Right lung (tissue), 5 donors: ENCODE measurements around the gene NEAT1. TPM values are rescaled to one million over a fixed set of nuclear protein-coding genes. Genes with fewer than 3 reads are reported as not detected.

ENCODE experiments used
- DNase-seq, 2 donors: peaks; one replicate each; pipeline ENCODE4 v3.0.0-alpha.2; 2013
- polyA plus RNA-seq, 5 donors: library from polyadenylated mRNA; unstranded; fragments of 120-200 nt; gene quantifications; one replicate each; pipeline versions ENCODE4 v1.2.1 to v1.2.3, GENCODE V29; 2013; ENCODE audit warnings: inconsistent platforms in 1 of 5, low replicate concordance in 1 of 5; ENCODE audit not compliant: insufficient read length in 5 of 5, insufficient read depth in 1 of 5

NEAT1 gene
- polyA plus RNA-seq, 5 donors: 119 to 179 (median 132) TPM

DNA sequence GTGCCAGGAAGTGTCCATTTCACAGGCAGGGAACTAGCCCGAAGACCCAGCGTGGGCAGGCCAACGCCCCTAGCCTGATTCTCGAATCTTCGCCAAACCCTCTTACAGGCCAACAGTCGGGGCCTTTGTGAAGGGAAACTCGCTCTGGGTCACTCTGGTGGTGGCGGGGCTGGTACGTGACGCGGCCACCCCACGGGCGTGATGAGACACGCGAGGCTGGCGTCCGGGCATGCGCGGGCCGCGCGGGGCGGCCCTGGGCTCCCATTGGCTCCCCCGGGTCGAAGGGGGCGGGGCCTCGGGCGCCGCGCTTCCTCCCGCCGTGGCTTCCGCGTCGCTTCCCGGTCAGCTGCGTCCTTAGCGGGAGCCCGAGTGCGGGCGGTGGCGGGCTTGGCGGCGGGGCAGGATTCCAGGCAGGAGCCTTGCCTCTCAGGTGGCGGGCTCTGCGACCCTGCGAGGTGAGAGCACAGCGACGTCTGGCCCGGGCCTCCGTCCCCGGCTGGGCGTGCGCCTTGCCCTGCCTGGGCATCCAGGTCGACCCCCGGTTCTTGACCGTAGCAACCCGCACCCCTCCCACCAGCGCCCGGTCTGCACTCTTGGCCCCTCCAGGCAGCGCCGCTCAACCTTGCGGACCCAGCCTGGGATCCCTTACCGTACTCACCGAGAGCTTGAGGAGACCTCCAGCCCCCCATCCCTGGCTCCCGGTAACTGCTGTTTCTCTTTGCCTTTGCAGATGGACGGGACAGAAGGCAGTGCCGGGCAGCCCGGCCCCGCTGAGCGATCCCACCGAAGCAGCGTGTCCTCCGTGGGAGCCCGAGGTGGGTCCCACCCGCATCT lies 36.1 kb upstream of the NEAT1 start, which contains the start of gene FRMD8:
Gene FRMD8 (plus strand): TSS at position 331 of the 834 bp plus-strand sequence. CDS start 400 bp downstream, at position 731.
- peak; percentile 86 for DNase-seq

DNA sequence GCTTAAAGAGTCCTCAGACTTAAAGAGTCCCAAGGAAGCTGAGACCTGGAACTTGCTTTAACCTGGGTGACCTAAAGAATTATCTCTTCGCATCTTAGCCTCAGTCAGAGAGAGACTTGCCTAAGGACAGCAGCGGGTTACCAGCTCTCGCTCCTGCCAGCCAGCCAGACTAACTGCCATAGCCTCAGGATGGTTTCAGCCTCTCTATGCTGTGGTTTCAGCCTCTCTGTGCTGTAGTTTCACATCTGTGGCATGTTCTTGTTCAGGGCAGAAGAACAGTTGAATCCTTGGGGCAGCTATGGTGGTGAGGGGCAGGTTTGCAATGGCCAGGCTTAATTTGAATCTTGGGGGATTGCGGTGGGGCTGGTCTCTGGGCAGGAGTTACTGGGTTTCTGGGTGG lies 33.9 kb upstream of the NEAT1 start:
- no peak for DNase-seq

DNA sequence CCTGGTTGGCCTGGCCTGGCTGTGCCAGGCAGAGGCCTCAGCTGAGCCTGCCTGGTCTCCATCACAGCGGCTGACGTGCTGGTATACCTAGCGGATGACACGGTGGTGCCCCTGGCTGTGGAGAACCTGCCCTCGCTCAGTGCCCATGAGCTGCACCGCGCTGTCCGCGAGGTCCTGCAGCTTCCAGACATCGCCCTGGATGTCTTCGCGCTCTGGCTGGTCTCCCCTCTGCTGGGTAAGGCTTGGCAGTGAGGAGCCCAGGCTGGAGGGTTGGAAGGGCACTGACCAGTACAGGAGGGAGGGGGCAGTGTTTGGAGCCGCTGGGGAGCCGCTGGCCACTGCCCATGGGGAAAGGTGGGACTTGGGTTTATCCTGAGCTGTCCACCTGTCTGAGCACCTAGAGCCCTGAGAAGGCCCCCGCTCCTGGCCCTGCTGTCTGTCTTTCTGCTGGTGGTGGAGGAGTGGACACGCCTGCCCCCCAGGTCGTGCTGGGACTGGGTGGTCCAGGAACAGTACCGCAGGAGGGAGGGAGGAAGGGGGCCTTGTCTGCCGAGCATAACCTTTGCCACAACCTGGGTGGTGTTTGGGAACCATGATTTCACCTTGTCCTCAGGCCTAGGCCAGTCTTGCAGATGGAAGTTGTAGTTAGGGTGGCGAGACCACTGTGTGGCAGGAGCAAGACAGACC lies 33.2 kb upstream of the NEAT1 start:
- no peak for DNase-seq

DNA sequence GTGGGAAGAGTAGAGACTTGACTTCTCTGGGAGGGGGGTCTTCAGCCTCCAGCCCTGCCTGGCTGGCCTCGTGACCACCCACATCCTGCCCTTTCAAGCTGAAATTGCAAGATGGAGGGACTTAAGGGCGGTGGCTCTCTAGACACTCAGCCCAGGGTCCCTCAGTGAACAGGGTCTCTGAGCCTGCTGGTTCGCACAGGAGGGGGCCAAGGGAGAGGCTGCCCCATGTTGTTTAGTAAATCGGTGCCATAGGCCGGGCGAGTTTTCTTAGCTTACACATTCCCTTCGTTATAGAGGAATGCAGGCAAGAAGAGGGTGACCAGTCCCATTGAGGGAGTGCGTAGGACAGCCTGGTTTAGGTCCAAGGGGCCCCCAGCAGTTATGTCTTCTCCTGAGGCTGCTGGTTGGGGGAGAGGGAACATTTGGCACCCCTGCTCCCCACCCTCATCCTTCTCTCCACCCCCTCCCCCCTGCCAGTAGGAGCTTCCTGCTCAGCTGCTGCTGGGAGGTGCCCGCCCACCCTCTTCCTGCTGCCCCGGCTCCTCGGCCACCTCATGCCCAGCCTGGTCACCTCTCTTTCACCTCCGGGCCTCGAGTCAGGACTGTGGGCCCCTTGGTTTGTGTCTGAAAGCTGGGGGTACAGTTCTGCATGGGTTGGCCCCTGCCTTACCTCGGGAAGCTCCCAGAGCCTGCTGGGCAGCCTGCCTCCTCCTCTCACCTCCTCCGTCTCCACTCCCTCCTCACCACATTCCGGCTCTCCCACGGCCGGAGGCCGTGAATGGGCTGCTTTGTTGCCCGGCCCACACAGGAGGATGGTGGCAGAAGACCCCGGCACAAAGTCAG lies 32.3 kb upstream of the NEAT1 start:
- DNase-seq: no peak

DNA sequence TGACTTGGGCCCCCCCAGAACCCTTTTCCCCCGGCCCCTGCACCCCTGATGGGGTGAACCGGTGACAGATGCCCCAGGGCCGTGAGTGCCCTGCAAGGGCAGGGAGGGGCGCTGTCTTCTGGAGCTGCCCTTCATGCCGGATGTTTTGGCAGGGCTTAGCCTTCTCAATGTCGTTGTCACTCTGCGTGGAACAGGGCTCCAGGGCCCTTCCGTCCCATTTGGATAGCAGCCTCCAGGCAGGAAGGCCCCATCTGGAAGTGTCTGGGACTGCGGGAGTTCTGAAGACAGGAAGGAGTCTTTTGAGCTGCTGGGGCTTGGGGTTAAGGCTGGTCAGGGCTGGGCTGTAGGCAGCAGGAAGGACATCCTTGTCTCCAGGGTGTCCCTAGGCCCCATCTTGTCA lies 31.6 kb upstream of the NEAT1 start:
- DNase-seq: no peak

DNA sequence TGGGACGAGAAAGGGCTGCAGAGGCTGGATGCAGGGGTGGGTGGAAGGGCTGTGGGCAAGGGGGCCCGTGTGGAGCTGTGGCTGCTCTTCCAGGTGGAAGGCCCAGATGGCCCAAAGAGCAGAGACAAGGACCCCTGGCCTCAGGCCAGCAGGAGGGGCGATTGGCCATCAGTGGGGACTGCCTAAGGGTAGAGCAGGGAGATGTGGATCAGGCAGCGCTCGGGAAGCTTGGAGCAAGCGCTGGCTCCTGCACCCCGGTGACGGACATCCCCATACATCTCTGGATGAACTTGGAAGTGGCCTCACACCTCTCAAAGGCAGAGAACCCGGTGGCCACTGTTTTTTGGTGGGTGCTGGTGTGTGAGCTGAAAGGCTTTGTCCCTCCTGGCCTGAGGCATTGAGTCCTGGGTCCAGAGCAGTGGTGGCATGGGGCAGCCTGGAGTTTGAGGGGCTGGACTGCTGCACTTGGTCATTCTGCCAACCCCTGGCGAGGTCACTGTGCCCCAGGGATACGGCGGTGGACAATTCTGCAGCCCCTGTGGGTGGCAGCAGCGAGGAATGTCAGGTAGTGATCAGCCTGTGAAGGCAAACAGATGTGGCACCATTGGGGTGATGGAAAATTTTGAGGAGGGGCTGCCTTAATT lies 30.3 kb upstream of the NEAT1 start:
- no peak for DNase-seq

DNA sequence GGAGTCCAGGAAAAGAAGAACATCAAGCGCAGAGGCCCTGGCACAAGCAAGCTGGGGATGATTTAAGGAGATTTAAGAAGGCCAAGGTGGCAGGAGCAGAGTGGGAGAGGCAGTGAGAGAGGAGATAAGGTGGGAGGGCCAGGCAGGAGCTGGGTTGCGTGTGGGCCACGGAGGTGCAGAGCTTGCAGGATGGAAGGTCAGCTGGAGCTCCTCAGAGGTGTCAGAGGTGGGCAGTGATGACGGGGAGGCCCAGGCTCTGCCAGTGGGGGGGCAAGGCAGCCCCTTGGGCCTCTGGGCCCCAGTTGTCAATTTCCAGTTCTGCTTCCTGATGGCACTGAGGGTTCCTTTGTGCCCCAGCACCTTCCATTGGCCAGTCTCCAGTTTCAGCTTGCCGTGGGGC lies 29.7 kb upstream of the NEAT1 start:
- DNase-seq: no peak

DNA sequence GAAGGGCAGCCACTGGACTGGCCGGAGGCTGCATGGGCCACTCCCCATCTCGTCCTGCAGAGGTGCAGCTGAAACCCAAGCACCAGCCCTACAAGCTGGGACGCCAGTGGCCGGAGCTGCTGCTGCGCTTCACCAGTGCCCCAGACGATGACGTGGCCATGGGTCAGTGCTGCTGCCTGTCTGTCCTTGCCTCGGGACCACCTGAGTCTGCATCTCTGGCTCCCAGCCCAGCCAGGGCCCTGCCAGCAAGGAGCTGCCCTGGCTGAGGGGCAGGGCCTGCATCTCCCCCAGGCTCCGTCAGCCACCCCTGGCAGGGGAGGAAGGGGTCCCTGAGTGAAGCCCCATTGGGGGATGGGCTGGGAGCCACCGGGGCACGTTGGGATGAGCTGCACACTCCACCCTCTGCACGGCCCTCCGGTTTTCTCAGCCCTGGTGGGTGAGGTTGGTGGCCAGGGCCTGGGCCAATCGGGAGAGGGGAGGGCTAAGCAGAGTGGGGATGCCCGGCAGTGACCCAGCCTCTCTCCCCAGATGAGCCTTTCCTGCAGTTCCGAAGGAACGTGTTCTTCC lies 29.0 kb upstream of the NEAT1 start:
- no peak for DNase-seq

DNA sequence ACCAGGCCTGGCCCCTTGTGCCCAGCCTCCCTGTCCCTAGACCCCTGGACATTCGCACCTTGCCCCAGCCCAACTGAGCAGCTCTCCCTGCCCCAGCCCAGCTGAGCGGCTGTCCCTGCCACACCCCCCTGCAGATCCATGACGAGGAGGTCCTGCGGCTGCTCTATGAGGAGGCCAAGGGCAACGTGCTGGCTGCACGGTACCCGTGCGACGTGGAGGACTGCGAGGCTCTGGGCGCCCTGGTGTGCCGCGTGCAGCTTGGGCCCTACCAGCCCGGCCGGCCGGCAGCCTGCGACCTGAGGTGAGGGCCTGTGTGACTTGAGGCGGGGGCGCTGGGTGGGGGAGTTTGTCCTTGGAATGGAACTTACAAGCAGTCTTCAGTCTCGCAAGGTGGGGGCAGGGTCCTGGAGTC lies 28.5 kb upstream of the NEAT1 start:
- DNase-seq: no peak

DNA sequence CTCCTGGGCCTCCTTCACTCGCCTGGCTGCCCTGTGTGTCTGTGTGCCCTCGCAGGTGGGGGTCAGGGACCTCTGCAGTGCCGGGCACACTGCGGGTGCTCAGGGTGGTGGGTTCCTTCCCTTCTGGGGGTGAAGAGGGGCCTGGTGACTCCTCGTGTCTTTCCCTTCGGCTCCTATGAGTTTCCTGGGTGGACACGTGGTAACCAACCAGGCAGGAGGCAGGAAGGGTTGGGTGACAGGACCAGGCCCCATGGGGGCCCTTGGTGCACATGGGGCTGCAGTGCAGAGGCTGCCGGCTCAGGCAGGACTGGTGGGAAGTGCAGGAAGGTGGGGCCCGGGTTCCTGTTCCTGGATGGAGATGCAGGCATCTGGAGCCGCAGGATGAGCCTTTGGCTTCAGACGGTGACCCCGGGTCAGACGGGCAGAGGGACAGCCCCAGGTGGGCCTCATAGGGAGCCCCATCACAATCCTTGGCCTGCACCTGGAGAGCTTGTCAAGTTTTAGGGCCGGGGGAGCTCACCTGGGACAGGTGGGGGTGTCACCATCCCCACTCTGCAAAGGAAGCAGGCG lies 26.6 kb upstream of the NEAT1 start:
- no peak for DNase-seq

DNA sequence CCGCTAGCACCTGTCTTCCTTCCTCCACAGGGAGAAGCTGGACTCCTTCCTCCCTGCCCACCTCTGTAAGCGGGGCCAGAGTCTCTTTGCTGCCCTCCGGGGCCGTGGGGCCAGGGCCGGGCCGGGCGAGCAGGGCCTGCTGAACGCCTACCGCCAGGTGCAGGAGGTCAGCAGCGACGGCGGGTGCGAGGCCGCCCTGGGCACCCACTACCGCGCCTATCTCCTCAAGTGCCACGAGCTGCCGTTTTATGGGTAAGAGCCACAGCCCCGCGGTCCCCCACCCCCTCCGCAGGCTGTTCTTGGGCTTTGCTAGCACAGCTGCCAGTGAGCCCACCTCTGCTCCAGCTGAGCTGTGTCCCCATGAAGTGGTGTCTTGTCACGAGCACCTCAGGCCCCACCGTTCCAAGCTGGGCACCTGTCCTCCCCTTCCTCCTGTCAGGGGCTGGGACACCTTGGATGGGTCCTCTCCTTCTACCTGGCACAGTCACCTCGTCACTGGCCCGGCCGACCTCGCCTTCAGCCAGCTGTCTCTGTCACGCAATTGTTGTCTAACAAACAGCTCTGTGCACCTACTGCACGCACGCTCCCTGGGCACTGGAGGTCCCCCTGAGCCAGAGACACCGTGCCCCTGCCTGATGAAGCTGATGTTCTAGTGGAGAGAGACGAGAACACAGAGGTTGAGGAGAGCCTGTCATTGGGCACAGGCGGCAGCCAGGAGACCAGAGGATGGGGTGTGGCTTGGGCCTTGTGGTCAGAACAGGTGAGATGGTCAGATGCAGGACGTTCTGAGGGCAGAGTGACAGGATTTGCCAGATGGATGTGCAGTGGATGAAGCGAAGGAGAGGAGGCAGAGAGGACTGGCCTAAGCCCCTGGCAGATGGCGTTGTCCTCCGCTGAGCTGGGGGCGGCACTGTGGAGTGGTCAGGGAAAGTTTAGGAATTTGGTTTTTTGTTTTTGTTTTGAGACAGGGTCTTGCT lies 25.5 kb upstream of the NEAT1 start:
- DNase-seq: no peak

DNA sequence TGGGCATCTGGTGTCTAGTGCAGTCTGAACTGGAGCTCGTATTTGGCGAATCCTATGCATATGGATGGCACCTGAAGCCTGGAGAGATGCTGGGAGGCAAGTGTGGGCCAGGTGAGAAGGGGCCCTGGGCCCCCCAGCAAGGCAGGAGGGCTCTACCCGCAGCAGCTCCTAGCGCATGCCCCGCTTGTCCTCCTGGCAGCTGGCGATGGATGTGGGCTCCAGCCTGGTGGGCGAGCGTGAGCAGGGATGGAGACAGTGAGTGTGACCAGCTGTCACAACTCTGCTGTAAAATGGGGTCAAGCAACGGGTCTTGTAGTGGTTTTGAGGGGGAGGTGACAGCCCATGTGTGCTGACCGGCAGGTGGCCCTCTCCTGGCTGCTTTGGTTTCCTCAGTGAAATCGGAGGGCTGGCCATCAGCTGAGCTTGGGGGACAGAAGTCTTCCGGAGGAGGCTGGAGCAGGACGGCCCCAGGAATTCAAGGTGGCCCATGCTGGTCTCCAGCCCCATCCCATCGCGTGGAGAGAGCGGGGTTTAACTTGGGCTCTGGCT lies 24.2 kb upstream of the NEAT1 start:
- DNase-seq: no peak

DNA sequence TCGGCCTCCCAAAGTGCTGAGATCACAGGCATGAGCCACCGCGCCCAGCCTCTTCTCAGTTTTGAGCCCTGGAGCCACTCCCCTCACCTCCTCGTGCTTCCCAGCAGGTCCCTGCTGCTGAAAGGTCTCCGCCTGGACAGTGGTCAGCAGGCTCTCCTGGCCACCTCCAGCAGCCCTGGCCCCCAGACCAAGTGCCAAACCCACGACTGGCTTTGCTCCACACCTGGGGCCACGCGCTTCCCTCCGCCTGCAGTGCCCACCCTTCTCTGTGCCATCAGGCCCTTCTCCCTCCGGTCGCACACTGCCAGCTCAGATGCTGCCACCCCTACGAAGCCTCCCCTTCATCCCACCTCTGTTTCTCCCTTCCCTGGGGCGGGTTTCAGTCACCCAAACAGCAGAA lies 23.3 kb upstream of the NEAT1 start:
- no peak for DNase-seq

DNA sequence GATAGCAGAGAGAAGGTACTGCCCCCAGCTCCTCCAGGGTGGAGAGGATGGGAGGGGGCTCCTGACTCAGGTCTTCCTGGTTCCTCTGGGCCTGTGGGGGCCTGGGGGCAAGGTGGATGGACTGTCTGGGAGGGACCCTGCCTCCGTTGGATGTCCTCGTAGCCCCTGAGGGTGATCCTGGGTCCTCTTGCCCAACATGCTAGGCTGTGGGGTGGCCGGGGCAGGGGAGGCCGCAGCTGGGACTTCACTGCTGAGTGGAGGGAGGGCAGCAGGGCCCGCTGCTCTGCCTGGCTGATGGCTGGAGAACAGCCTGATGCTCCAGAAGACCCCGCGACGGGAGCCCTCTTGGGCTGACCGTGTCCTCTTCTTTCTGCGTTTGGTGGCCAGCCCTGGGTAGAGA lies 22.8 kb upstream of the NEAT1 start:
- no peak for DNase-seq

DNA sequence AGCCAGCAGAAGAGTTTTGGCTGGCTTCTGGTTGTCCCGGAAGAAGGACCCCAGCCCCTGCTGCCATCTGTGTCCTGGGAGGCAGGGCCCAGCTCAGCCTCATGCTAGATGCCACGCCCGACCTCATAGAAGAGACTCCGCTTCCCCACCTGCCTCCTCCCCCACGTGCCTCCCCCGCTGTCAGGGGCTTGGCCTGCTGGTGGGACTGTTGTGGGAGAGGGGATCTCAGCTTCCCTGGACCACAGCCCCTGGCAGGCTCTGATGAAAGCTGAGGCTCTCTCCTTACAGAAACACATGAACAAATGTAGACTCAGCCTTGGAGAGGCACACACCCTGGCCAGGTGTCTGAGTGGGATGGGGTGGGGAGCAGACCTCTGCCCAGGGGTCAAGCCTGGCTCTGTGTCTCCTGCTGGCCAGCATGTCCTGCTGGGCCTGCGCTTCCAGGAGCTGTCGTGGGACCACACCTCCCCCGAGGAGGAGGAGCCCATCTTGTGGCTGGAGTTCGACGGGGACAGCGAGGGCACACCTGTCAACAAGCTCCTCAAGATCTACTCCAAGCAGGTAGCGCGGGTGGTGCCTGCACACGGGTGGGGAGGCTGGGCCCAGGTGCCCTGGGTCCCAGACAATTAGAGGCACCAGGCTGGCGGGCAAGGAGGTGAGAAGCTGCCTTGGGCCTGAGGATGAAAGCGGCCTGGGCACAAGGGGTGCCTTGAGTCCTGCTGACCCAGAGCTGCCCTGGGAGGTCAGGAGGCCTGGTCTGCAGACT lies 22.1 kb upstream of the NEAT1 start:
- DNase-seq: no peak

DNA sequence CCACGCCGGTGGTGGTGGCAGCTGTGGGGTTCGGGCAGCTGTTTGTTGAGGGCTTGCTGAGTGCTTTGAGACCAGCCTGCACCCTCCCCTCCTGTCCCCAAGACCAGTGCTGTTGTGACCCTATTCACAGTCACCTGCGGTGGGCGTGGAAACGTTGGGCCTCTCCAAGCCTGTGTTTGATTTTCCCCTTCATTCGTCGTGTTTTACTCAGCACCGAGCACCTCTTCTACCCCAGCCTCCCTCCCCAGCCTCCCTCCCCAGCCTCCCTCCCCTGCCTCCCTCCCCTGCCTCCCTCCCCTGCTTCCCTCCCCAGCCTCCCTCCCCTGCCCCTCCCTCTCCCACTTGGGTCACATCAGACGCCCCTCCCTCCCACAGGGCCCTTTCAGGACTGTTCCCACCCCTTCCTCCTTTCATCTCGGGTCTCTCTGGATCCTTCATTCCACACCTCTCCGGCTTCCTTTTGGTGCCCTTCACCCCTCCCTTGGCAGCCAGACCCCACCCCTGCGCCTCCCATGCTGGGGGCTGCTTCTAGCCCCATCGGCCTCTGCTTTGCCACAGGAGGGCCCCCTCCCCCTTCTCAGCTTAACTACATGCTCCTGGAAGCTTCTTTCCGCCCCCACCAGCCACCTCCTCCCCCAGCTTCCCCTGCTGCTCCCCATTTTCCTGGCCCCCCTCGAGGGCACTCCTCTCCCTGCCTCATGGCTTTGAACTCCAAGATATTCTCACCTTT lies 21.4 kb upstream of the NEAT1 start:
- DNase-seq: no peak

DNA sequence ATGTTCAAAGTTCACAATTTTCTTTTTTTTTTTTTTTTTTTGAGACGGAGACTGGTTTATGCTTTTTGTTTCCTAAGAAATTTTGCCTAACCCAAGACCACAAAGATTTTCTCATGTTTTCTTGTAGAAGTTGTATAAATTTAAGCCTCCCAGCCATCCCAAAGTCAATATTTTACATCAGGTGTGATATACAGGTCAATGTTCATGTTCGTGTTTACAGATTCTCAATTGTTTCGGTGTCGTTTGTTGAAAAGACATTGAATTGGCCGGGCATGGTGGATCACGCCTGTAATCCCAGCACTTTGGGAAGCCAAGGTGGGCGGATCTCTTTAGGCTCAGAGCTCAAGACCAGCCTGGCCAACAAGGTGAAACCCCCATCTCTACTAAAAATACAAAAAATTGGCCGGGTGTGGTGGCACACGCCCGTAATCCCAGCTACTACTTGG lies 20.8 kb upstream of the NEAT1 start:
- DNase-seq: no peak

DNA sequence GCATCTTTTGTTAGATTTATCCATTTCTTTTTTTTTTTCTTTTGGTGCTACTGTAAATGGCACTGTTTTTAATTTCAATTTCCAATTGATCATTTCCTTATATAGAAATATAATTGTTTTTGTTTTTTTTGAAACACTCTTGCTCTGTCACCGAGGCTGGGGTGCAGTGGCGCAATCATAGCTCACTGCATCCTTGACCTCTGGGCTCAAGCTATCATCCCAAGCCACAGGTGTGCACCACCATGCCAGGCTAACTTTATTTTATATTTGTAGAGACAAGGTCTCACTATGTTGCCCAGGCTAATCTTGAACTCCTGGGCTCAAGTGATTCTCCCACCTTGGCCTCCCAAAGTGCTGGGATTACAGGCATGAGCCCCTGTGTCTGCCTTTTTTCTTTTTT lies 19.8 kb upstream of the NEAT1 start:
- no peak for DNase-seq
